ENCODE data around the gene PLEKHA5. TPM values are rescaled to one million over a fixed set of nuclear protein-coding genes. Genes with fewer than 3 reads are reported as not detected.
"Not testable (repeated sequence)": the region's sequence is repeated elsewhere in the genome, so short reads cannot be mapped to it uniquely, and the experiment has no call there.

PLEKHA5 gene
- polyA plus RNA-seq, 3 donors, result 86.7 to 101 (median 98.9) TPM

DNA sequence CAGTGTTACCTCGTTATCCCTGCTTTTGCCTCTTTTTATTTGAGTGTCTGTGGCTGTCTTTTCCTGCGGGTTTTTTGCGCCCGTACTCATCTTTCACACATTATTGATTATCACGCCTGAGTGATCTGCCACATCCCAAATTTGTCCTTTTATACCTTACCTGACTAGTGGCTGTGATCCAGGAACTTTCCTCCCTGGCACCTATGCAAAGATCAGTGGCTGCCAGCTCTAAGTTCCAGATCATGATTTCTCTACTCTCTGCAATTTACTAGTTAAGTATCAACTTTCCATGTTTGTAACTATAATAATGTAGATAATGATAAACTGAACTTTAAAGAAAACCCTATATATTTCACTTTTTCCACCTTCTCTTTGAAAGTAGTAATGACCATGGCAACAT is 36.9 kb downstream of the PLEKHA5 start:
- no peak for DNase-seq

DNA sequence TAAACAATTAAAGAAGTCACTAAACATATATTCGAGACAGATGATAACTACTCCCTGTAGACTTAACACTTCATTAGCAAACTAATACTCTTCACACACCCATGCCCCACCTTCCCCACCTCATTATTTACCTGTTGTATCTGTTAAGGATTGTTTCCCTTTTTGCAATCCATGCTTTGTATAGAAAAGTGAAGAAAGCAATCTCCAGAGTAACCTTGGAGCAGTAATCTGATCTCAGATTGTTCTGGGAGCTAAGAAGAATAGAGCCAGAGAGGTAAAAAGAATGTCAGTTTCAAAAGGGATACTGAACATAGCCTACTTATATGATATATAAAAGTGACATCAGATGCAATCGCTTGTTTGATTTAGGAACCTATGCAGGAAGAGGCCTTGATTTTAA is 37.4 kb downstream of the PLEKHA5 start:
- DNase-seq, result no peak

DNA sequence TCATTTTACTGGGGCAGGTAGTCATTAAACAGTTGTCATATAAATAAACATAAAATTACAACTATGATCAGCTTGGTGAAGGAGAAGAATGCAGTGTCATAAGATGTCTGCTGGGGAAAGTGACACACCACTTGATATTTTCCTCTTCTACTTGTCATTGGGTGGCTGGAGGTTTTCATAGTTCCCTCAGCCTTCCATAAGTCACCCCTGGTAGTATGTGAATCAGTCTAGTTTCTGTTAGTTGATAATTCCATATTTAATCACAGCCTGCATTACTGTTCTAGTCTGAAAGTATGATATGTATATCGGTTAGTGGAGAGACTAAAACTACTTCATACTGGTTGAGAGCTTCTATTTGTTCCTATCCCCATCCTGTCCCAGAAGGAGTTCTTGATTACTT is 38.2 kb downstream of the PLEKHA5 start:
- no peak for DNase-seq

DNA sequence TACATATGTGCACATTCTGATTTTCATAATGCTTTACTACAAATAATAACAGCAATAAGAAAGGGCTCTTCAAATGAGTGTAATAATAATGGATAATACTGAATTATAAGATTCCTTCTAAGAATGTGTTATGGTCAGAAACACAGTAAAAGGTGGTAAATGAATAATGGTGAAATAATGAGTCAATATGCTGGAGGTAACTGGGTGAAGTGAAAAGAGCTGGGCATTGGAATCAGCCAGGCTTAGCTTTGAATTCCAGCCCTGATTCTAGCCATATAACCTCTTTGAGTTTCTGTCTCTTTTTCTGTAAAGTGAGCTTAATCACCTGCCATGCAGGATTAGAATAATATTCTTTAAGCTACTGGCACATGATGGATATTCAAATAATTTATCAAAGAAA is 39.1 kb downstream of the PLEKHA5 start:
- no peak for DNase-seq

DNA sequence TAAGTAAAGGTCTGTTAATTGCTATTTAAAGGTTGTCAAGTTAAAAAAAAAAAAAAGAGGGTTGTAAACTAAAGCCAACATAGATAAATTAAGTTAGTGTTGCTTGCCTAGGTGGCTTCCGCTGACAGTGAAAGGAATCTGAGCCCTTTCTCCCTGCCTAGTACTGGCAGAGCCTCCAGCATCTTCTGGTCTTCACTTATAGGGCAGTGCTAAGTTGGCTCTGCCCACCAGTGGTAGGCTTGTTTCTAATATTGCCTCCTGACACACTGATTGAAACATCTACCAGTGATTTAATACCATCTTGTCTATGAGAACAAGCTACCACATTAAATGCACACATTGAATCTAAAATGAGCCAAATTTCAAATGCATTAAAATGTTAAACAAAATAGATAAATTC is 39.7 kb downstream of the PLEKHA5 start:
- no peak for DNase-seq

DNA sequence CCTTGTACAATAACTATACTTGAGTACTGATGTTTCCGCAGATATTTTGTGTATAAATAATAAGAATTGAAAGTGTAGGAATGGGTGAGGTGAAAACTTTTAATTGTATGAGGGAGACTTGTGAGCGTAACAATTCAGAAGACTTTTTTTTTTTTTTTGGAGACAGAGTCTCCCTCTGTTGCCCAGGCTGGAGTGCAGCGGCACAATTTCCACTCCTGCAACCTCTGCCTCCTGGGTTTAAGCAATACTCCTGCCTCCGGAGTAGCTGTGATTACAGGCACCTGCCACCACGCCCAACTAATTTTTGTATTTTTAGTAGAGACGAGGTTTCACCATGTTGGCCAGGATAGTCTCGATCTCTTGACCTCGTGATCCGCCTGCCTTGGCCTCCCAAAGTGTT is 40.8 kb downstream of the PLEKHA5 start:
- not testable (repeated sequence) for DNase-seq

DNA sequence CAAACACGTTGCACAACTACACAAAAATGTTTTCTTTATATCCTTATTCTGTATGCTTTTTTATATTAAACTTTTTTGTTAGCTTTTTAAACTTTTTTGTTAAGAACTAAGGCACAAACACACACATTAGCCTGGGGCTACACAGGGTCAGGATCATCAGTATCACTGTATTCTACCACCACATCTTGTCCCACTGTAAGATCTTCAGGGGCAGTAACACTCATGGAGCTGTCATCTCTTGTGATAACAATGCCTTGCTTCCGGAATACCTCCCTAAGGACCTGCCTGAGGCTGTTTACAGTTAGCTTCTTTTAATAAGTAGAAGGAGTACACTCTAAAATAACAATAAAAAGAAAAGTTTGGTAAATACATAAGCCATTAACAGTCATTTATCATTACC is 42.2 kb downstream of the PLEKHA5 start:
- DNase-seq, result no peak

DNA sequence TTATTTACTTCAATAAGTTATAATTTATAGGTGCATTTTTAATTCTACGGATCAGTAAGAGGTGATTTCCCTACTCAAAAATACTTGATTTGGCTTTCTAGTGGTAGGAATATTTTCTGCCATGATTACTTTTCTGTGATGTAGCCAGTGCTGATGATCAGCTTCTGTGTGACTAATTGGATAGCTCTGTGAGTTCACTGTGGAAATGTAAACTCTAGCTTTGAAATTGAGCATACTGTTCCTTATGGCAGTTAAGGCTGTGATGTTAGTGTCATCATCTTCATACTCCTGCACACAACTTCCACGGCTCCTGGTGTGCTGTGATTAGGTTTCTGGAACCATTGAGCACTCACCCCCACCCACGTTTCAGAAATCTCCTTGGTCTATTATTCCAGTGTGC is 48.2 kb downstream of the PLEKHA5 start:
- no peak for DNase-seq

DNA sequence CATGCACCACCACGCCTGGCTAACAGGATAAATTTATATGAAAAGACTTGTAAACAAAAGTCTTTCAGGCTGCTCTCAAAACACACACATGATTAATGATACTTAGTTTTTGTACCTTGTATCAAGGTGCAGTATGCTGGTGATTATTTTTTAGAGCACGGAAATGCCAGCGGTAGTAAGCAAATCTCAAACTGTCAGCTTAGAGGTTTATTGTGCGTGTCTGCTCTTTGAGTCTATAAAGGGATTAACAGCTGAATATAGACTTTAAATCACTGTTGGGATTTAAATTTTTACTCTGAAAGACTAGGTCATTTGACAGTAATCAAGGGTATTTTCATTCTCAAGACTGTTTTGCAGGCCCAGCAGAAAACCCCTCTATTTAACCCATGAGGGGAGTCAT is 50.5 kb downstream of the PLEKHA5 start:
- no peak for DNase-seq

DNA sequence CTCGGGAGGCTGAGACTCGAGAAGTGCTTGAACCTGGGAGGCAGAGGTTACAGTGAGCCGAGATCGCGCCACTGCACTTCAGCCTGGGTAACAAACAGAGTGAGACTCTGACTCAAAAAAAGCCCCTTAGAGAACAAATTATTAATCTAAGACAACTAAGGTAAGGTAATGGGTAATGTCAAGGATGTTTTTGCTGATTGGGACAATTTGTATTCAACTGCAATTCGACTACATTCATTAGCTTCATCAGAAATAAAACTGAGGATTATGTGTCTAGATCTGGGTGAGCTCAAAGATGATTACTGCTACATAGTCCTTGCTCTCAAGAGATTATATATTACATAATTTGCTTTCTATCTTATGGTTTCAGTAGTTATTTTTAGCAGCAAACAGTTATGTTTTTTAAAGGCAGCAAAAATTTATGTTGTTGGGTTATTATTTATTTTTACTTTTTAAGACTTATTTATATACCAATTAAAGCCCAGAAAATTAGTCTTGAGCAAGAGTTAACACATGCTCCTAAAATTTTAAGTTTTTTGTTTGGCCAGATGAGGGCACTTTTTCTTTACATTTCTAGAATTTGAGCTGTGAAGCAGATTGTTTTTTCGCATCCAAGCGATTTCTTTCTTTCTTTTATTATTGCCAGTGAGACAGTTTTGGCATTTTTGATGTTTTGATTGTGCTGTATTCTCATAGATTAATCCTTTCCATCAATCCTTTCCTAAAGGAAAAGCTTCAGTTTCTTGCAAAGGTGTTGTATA is 52.3 kb downstream of the PLEKHA5 start:
- DNase-seq, result no peak

DNA sequence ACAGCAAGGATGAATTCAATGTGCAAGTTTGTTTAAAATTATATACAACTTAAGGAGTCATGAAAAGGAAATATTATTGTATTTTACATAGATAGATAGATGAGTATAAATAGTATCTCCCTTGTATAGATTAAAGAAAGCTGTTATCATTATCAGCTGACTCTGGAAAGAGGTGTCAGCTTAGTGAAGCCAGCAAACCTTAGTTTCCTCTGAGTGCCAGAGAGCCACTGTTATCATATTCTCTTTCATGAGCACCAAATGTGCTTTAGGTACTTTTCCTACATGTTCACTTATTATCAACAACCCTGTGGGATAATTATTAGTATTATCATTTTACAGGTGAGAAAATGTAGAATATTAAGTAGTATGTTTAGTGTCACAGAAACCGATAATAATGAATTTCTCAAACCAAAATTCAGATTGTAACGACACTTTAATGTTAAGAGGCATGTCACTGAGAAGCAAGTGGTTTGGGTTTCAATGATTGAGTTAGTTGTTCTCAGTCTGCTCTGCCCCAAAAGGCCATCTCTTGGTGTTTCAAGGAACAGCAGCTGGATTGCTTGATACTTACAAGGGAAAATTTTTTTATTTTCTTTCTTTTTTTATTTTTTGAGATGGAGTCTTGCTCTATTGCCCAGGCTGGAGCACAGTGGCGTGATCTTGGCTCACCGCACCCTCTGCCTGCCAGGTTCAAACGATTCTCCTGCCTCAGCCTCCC is 53.7 kb downstream of the PLEKHA5 start:
- DNase-seq, result no peak

DNA sequence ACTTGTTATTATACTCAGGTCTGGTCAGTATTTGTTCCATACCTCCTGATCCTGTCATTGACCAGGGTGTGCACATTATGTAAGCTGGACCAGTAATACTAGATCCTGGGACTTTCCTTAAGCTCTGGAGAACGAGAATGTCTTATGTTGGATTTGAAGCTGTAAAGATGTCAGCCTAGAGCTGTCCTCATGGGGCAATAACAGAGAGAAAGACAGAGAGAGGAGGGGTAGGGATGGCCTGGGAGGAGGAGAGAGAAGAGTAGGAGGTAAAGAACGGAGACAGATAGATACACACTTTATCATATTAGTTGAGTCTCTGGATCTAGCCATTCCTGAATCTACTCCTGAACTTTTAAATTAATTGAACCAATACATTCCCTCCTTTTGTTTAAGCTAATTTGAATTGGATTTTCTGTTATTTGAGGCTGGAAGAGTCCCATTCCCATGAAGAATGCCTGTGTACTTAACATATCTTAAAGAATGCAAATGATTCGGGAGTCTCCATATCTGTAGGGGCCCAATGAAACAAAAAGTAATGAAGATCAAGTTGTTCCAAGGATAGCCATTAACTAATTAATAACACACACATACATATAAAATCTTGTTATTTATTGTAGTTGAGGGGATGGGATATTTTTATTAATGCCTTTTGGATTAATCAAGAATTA is 55.9 kb downstream of the PLEKHA5 start:
- no peak for DNase-seq

DNA sequence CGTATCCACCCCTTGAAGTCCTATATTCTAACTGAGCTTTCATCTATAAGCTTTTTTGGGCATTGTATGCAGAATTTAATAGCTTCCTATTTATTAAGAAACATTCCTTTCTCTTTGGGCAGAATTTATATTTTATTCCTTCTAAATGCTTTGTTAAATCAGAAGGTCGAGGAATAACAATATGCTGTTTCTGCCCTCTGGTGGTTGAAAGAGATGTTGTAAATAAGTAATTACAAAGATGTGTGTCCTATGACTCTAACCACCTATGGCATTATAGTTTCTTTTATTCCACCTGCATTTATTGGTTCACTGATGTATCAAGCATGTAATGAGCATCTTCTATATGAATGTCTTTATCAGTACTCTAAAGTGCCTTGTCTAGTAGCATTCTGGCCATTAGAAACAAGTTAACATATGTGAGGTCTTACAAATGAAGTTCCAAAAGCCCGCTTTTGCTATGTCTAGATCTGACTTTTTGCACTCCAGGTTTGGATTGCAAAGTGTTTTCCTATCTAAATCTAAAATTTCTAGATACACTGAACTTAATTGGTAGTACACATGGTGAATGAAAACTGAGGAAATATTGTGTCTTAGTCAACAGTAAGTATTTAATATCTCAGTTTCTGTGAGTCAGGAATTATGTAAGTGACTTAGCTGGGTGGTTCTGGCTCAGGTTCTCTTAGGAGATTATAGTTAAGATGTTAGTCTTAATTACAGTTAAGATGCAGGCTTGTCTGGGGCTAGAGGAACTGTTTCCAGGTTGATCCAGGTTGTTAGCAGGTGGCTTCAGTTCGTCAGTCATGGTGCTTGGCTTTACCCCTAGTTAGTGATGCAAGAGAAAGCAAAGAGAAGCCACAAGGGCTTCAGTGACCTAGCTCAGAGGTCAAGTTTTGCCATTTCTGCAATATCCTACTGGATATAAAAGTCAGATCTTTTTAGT is 57.5 kb downstream of the PLEKHA5 start:
- DNase-seq, result peak; percentile 58

DNA sequence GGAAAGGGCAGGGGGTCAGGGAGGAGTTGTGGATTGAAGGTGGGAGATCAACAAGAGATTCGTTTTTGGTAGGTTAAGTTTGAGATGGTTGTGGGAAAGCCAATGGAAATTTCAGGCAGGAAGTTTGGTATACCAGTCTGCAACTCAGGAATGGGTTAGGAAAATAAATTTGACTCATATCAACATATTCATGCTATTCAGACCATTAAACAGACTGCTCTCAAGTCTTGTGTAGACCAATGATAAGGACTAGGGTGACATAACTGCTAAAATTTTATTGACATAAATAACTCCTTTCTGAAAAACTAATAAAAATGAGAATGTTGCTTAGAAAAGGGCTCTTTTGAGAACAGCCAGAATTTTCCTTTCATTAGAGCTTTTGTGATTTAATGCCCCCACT is 60.0 kb downstream of the PLEKHA5 start:
- DNase-seq, result no peak

DNA sequence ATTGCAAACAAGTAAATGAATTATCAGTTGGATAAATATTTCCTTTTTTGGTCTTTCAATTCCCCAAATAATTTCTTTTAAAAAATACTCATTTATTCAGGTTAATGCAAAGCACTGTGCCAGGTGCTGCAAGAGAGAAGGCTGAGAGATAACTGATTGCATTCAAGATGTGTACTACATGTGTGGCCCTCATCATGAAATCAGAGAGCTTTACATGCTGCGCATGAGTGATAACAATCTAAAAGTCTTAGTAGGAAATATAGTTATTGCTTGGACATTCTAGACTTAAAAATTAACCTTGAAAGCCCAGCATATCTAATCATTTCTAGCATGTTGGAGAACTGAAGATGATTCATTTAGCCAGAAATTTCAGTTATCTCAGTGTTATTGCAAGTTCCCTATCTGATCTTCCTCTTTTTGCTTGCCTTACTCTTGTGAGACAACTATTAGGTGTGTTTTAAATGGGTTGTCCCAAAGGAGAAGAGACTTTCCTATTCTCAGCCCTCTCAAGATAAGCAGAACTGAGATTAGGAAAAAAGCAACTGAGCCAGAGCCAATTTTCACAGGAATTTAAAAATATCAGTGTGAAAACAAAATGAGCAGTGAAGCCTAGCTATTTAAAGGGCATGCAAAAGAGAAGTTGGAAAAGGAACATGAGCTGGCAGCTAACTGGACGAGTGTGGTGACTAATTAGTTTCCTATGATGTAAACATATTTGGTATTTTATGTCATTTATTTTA is 60.9 kb downstream of the PLEKHA5 start:
- no peak for DNase-seq

DNA sequence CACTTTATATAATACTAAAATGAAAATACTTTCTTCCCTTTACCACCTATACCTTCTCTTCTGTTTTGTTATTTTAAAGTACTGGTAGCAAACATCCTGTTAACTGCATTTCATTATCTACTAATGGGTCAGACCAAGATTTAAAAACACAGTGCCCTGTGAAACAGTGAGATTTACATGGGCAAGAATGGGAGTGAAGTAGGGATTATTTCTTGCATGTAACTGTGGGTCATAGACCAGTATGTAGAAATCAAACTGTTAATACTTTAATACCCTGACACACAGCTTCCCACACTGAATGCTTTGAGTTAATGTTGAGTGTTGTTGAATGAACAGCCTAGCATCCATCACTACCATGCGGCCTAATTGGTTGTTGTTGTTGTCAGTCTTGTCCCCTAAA is 61.6 kb downstream of the PLEKHA5 start:
- DNase-seq, result no peak

DNA sequence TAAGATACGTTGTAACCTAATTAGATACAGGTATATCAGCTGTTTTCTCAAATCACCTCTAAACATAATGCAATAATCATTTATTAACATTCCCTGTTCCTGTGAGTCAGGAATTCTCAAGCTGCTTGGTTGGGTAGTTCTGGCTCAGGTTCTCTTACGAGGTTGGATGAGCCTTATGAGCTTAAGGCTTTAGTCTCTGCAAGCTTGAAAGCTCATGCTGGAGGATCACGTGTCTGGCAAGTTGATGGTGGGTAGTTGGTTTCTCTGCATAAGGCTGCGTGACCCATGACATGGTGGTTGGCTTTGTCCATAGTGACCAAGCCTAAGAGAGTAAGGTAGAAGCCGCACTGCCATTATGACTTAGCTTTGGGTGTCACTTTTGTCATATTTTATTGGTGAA is 62.0 kb downstream of the PLEKHA5 start:
- no peak for DNase-seq

DNA sequence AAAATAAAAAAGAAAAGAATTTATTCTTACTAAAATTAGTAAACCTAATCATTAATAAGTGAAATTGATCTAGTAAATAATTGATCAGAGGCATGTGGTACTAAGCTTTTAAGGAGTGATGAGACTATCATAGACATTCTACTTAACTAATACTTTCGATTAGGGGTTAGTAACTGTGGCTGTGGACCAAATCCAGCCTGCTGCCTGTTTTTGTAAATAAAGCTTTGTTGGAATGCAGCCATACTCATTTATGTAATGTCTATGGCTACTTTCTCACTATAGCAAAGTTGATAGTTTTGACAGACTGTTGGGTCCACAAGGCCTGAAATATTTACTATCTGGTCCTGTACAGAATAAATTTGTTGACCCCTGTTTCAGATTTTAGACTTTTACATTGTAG is 63.2 kb downstream of the PLEKHA5 start:
- DNase-seq, result no peak

DNA sequence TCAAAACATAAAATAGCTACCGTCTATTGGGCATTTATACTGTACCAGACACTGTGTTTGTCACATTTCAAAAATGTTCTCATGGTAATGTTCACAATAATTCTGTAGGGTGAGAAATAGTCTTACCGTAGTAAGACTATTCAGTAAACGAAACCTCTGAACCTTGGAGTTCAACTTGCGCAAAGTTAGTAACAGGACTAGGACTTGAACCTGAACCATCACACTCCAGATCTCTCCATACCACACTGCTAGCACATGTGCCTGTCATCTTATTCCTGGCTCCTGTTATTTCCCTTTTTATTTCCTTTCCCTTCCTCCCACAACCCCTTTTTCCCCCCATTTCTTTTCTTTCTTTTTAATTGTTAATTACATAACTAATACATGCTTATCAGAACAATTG is 65.4 kb downstream of the PLEKHA5 start:
- no peak for DNase-seq

DNA sequence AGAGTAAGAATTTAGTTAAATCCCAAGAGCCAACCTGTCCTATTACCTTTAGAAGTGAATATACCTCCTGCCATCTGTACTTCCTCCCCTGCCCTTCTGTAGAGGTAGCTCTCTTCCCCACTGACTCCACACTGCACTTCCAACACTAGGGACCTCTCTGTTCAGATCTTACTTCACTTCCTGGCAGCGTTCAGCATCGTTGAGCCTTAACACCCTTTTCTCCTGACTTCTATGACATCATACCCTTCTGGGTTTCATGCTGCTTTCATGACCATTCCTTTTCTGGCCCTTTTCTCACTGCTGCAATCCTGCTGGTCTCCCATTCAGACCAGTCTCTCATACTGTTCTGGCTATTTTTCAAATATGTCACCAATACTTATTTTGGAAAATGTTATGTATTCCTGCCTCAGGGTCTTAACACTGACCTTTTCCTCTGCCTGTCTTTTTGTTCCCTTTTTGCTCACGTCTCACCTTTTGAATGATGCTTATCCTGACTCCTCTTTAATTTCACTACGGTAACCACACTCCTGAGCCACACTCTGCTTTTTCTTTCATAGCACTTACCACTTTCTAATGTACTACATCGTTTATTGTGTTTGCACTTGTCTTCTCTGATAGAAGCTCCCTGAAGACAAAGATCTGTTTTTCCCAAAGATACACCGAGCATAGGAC is 67.6 kb downstream of the PLEKHA5 start:
- DNase-seq, result no peak

DNA sequence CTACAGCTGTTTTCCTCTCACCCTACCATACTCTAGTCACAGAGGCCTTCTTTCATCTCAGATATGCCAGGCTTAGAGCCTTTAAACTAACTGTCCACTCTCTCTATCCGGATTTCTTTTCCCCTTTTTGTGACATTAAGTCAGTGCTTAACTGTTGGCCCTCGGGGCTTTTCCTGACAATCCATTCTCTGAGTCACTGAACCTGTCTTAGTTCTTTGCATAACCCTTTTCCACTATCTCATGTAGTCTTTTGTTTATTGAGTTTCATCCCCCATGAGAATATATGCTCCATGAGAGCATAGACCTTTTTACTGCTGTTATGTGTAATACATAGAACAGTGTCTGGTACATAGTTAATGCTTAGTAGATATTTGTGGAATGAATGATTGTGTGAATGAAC is 68.7 kb downstream of the PLEKHA5 start:
- DNase-seq, result no peak
